GM12891 (cell line): Measurements from ENCODE around the gene RANBP9.

Source experiments
- POLR2A ChIP-seq: IDR thresholded peaks from 2 replicates; pipeline ENCODE4 v1.6.1; 2011; ENCODE audit warnings: low read depth, low read length, control low read depth
- POLR2AphosphoS5 ChIP-seq: IDR thresholded peaks from 2 replicates; pipeline ENCODE4 v1.6.1; 2011; ENCODE audit warnings: low read depth, low read length, control low read depth
- TAF1 ChIP-seq: IDR thresholded peaks from 2 replicates; pipeline ENCODE4 v1.6.1; 2011; ENCODE audit warnings: low read depth, low read length, control low read depth

DNA sequence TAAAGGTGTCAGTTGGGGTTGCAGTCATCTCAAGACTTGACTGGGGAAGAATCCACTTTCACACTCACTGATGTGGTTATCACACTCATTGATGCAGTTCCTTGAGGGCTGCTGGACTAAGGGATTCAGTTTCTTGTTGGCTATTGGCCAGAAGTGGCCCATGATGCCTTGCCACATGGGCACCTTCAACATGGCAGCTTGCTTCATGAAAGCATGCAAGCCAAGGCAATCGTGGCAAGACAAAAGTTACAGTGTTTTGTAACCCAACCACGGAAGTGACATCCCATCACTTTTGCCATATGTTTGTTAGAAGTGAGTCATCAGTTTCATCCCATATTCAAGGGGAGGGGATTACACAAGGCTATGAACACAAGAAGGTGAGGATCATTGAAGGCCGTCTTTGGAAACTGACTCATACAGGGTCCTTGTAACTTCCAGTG, 3.8 kb upstream of the RANBP9 start:
- no peak for TF ChIP-seq POLR2A
- TF ChIP-seq POLR2AphosphoS5, result no peak
- no peak for TF ChIP-seq TAF1
